Smooth muscle cell (in vitro differentiated cells): ENCODE data around the gene TIPARP. TPM values are rescaled to one million over a fixed set of nuclear protein-coding genes. Genes with fewer than 3 reads are reported as not detected.

ENCODE experiments used
- DNase-seq: peaks from one replicate; lab custom pipeline; 2025; ENCODE audit not compliant: unreplicated experiment; lab: John Stamatoyannopoulos, UW
- H2AFZ ChIP-seq: fragments of 200-600 bp; sonication (generic); 2 replicates; pipeline ENCODE4 v1.6.0; 2016; ENCODE audit warnings: antibody characterized with exemption, low read depth, mild to moderate bottlenecking
- H3F3A ChIP-seq: fragments of 200-600 bp; sonication (generic); 2 replicates; pipeline ENCODE4 v1.6.0; 2017; ENCODE audit warnings: antibody characterized with exemption, low read depth
- H3K27ac ChIP-seq: fragments of 200-600 bp; sonication (generic); 2 replicates; pipeline ENCODE4 v1.5.1; 2016; ENCODE audit warnings: low read depth, mild to moderate bottlenecking
- H3K27me3 ChIP-seq: fragments of 200-600 bp; sonication (generic); 2 replicates; pipeline ENCODE4 v1.6.1; 2016; ENCODE audit warnings: low read depth, mild to moderate bottlenecking
- H3K36me3 ChIP-seq: fragments of 200-600 bp; sonication (generic); 2 replicates; pipeline ENCODE4 v1.5.1; 2016; ENCODE audit warnings: low read depth
- H3K4me1 ChIP-seq: fragments of 200-600 bp; sonication (generic); 2 replicates; pipeline ENCODE4 v1.5.1; 2016; ENCODE audit warnings: low read depth
- H3K4me2 ChIP-seq: fragments of 200-600 bp; sonication (generic); 2 replicates; pipeline ENCODE4 v1.6.0; 2016; ENCODE audit warnings: mild to moderate bottlenecking
- H3K4me3 ChIP-seq: fragments of 200-600 bp; sonication (generic); 2 replicates; pipeline ENCODE4 v1.5.1; 2016; ENCODE audit warnings: mild to moderate bottlenecking
- H3K79me2 ChIP-seq: fragments of 200-600 bp; sonication (generic); 2 replicates; pipeline ENCODE4 v1.6.0; 2016; ENCODE audit warnings: low read depth, mild to moderate bottlenecking
- H3K9ac ChIP-seq: fragments of 200-600 bp; sonication (generic); 2 replicates; pipeline ENCODE4 v1.6.0; 2016; ENCODE audit warnings: low read depth
- H3K9me3 ChIP-seq: fragments of 200-600 bp; sonication (generic); replicated peaks from 2 replicates; pipeline ENCODE4 v1.5.1; 2016; ENCODE audit warnings: low read depth
- H4K20me1 ChIP-seq: fragments of 200-600 bp; sonication (generic); 2 replicates; pipeline ENCODE4 v1.6.0; 2016; ENCODE audit warnings: low read depth
- WGBS: methylation state at CpG from one replicate; pipeline ENCODE4 v1.1.7; 2016; ENCODE audit warnings: low lambda C conversion rate; 5-methylcytosine and 5-hydroxymethylcytosine counted together
- polyA plus RNA-seq: library from polyadenylated mRNA; unstranded; fragments of >200 nt; fragmentation: Nextera tagmentation; extraction: Ambion mirVana; gene quantifications from 2 replicates; pipeline ENCODE4 v1.2.1, GENCODE V29; 2016
- total RNA-seq: library from RNA; depleted of rRNA; stranded (reverse); fragments of >200 nt; gene quantifications from 2 replicates; pipeline ENCODE4 v1.2.3, GENCODE V29; 2014
- TF ChIP-seq, protein P1 (sequence below): fragments of 200-600 bp; sonication (generic); IDR thresholded peaks from 2 replicates; pipeline ENCODE4 v1.5.1; 2017; ENCODE audit warnings: borderline replicate concordance, mild to moderate bottlenecking, antibody characterized with exemption; ENCODE audit not compliant: insufficient read depth, poor library complexity, severe bottlenecking

TIPARP gene
- total and polyA plus RNA-seq, 2 experiments from 2014 or later, result 12.5 to 65.2 TPM

DNA sequence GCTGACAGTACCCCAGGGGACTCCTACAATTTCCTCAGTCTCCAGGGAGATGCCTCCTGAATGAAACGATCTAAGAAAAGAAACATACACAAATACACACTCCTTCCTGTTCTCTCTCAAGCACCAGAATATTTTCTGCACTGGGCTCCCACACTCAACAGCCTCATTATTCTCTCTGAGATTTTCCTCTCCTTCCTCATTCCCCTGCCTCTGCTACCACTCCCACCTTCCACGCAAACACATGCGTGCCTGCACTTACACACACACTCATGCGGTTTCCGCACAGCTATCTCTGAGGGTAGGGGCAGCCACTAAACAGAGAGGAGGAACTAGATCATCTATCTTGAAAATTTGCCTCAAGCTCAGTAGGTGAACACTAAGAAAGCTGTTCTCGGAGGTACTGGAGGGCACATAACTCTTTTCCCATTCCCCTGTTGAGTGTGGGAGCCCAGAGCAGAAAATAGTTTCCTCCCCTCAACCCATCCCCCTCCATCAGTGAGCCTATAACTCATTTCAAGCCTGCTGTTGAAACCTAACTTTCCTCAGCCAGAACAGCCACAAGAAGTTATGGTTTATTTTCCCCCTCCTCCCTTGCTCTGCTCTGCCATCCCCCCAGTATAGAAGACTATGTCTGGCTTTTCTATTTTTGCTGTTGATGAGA, 30.5 kb upstream of the TIPARP start:
- WGBS, result 64% methylated on average over 6 of the region's 6 CpGs
- Histone ChIP-seq H3K27me3 (peaks cover 3% of the 10 kb centered on the region), H3K4me3 (no peak overlapping the region), H3F3A (no peaks in the 10 kb centered on the region), H2AFZ (peak overlapping the region; percentile 56), H3K9me3 (no peaks in the 10 kb centered on the region), H3K4me2 (peak overlapping the region; percentile 67), H3K4me1 (peaks cover 4% of the 10 kb centered on the region), H3K9ac (no peak overlapping the region), H3K79me2 (no peaks in the 10 kb centered on the region), H3K27ac (peak overlapping the region; percentile 48), H4K20me1 (no peaks in the 10 kb centered on the region), H3K36me3 (no peaks in the 10 kb centered on the region)
- TF ChIP-seq, protein P1, sequence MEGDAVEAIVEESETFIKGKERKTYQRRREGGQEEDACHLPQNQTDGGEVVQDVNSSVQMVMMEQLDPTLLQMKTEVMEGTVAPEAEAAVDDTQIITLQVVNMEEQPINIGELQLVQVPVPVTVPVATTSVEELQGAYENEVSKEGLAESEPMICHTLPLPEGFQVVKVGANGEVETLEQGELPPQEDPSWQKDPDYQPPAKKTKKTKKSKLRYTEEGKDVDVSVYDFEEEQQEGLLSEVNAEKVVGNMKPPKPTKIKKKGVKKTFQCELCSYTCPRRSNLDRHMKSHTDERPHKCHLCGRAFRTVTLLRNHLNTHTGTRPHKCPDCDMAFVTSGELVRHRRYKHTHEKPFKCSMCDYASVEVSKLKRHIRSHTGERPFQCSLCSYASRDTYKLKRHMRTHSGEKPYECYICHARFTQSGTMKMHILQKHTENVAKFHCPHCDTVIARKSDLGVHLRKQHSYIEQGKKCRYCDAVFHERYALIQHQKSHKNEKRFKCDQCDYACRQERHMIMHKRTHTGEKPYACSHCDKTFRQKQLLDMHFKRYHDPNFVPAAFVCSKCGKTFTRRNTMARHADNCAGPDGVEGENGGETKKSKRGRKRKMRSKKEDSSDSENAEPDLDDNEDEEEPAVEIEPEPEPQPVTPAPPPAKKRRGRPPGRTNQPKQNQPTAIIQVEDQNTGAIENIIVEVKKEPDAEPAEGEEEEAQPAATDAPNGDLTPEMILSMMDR, result no peak
- DNase-seq, result no peak

DNA sequence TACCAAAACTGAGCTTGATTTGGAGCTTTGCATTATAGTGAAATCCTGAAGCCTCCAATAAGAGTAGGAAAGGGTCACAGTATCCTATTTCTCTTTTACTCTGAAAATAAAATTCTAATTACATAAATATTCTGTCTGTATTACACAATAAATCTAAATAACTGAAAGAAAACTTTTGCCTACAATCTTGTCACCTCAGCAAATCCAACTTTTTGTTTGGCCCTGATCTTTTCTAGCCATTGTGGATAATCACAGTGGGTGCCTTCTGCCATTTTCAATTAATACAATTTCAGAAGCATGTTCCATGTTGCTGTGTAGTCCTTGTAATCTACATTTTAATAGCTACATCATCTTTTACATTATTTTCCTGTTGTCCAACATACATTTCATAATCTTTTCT, 29.4 kb upstream of the TIPARP start:
- H3K9me3 ChIP-seq, result no peaks in the 10 kb centered on the region
- no peaks in the 10 kb centered on the region for H3K36me3 ChIP-seq
- no peak overlapping the region for H3K4me2 ChIP-seq
- H3K27ac ChIP-seq, result no peak overlapping the region
- no peak for DNase-seq
- no peak overlapping the region for H2AFZ ChIP-seq
- H3K4me3 ChIP-seq, result no peak overlapping the region
- TF ChIP-seq, protein P1, result no peak
- peaks cover 3% of the 10 kb centered on the region for H3K27me3 ChIP-seq
- H3K9ac ChIP-seq, result no peak overlapping the region
- no peaks in the 10 kb centered on the region for H4K20me1 ChIP-seq
- no peaks in the 10 kb centered on the region for H3K79me2 ChIP-seq
- H3K4me1 ChIP-seq, result peaks cover 4% of the 10 kb centered on the region
- no peaks in the 10 kb centered on the region for H3F3A ChIP-seq

- Histone ChIP-seq H3K4me2 (no peak overlapping the region), H3K36me3 (no peaks in the 10 kb centered on the region), H3K27me3 (no peaks in the 10 kb centered on the region), H3K9ac (no peak overlapping the region), H2AFZ (no peak overlapping the region), H3K4me3 (no peak overlapping the region), H3K9me3 (no peaks in the 10 kb centered on the region), H3K27ac (no peak overlapping the region), H4K20me1 (no peaks in the 10 kb centered on the region), H3K4me1 (peaks cover 4% of the 10 kb centered on the region), H3K79me2 (no peaks in the 10 kb centered on the region), H3F3A (no peaks in the 10 kb centered on the region)
- TF ChIP-seq, protein P1, result no peak
- DNase-seq, result no peak
Observed at GRCh38 chr3:156646958-156647357, 27.4 kb upstream of the TIPARP start.

DNA sequence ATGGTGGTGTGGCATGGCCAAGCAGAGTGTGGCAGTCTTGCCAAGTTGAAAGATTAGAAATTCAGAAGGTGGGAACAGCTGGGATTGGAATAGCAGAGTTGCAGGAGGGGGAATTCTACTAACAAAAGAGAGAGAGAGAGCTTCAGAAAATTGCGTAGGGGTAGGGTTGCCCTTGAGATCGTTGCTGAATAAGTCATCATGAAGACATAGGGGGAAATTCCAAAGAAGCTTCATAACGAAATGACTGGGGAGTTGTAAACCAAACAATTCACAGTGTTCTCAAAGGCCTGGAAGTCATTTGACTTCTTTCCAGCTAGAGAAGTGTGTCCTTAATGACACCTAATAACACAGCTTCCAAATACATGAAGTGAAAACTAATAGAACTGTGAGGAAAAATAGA, 26.3 kb upstream of the TIPARP start:
- H3K4me2 ChIP-seq, result no peak overlapping the region
- H3K27me3 ChIP-seq, result no peaks in the 10 kb centered on the region
- DNase-seq, result no peak
- H3K27ac ChIP-seq, result no peak overlapping the region
- TF ChIP-seq, protein P1, result no peak
- H2AFZ ChIP-seq, result no peak overlapping the region
- WGBS, result 74% methylated on average over 3 of the region's 3 CpGs
- no peaks in the 10 kb centered on the region for H3K9me3 ChIP-seq
- H3K79me2 ChIP-seq, result no peaks in the 10 kb centered on the region
- H3K4me1 ChIP-seq, result peaks cover 2% of the 10 kb centered on the region
- no peaks in the 10 kb centered on the region for H3F3A ChIP-seq
- H3K36me3 ChIP-seq, result no peaks in the 10 kb centered on the region
- no peak overlapping the region for H3K9ac ChIP-seq
- no peaks in the 10 kb centered on the region for H4K20me1 ChIP-seq
- H3K4me3 ChIP-seq, result no peak overlapping the region
